Measurements from ENCODE around the gene FAT3. TPM values are rescaled to one million over a fixed set of nuclear protein-coding genes. Genes with fewer than 3 reads are reported as not detected.

Gene FAT3
- polyA plus RNA-seq, 1 donor (not counting 4 experiments of a cell fraction or from before 2014, with no cell fraction given): 0.69 TPM

DNA sequence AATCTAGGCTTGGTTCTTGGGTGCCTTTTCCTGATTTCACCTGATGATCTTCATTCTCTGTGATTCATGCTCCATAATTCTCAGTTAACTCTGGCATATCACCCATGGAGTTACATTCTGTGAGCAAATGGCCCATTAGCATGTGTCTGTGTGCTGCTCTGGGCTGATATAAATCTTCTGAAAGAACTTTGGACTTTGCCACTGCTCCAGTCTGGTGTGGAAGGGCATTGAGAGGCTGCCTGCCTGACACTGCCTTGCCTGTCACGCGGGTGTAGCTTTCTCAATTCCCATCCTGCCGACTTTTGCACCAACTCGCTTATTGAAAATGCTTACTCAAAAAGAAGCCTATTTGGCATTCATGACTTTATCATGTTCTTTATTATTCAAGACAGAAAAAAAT, 42.2 kb downstream of the FAT3 start:
- Histone ChIP-seq H2AFZ (ENCODE audit: control insufficient read depth, low read length) (no peak overlapping the region), H3K27ac (ENCODE audit: control insufficient read depth, insufficient read depth, low read length) (no peak overlapping the region), H3K9me1 (ENCODE audit: control insufficient read depth, extremely low read depth, insufficient read depth, low read length) (no peaks in the 10 kb centered on the region), H3K9me3 (ENCODE audit: control insufficient read depth, low read depth, low read length) (no peaks in the 10 kb centered on the region), H4K20me1 (ENCODE audit: control insufficient read depth, extremely low read depth, insufficient read depth, low read length) (no peaks in the 10 kb centered on the region), H3K4me3 (ENCODE audit: control insufficient read depth in 2 of 3, extremely low read depth in 1 of 3, insufficient read depth in 2 of 3, low read depth in 1 of 3, low read length in 3 of 3) (no peak overlapping the region), H3K4me1 (ENCODE audit: control insufficient read depth, extremely low read depth, insufficient read depth, low read length) (peaks cover 8% of the 10 kb centered on the region), H3K4me2 (ENCODE audit: control insufficient read depth, extremely low read depth, insufficient read depth, low read depth, low read length) (no peak overlapping the region), H3K27me3 (ENCODE audit: control insufficient read depth, extremely low read depth, insufficient read depth, low read length) (no peaks in the 10 kb centered on the region), H3K79me2 (ENCODE audit: control insufficient read depth, insufficient read depth, low read length) (no peaks in the 10 kb centered on the region), H3K36me3 (ENCODE audit: control insufficient read depth in 2 of 2, extremely low read depth in 1 of 2, insufficient read depth in 2 of 2, low read length in 2 of 2) (no peaks in the 10 kb centered on the region), H3K9ac (ENCODE audit: control insufficient read depth, extremely low read depth, insufficient read depth, low read length) (no peak overlapping the region)
- dilution Hi-C loops (cut with MboI; ENCODE audit: extremely low pct_ligation_motif_present, low sequenced_read_pairs): no loop called here
- FAIRE-seq (no peak), DNase-seq (ENCODE audit: low read depth, low spot score) (no peak)
- no peak for TF ChIP-seq EZH2 (IDR thresholded peaks at IDR 0.05; ENCODE audit: low read length)
- TF ChIP-seq, protein P1, sequence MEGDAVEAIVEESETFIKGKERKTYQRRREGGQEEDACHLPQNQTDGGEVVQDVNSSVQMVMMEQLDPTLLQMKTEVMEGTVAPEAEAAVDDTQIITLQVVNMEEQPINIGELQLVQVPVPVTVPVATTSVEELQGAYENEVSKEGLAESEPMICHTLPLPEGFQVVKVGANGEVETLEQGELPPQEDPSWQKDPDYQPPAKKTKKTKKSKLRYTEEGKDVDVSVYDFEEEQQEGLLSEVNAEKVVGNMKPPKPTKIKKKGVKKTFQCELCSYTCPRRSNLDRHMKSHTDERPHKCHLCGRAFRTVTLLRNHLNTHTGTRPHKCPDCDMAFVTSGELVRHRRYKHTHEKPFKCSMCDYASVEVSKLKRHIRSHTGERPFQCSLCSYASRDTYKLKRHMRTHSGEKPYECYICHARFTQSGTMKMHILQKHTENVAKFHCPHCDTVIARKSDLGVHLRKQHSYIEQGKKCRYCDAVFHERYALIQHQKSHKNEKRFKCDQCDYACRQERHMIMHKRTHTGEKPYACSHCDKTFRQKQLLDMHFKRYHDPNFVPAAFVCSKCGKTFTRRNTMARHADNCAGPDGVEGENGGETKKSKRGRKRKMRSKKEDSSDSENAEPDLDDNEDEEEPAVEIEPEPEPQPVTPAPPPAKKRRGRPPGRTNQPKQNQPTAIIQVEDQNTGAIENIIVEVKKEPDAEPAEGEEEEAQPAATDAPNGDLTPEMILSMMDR (optimal IDR thresholded peaks at IDR 0.05 in 1 of 3, IDR thresholded peaks at IDR 0.05 in 1 of 3, conservative IDR thresholded peaks at IDR 0.05 in 1 of 3; ENCODE audit: extremely low read depth in 1 of 3, insufficient read depth in 2 of 3, low read length in 3 of 3): no peak

DNA sequence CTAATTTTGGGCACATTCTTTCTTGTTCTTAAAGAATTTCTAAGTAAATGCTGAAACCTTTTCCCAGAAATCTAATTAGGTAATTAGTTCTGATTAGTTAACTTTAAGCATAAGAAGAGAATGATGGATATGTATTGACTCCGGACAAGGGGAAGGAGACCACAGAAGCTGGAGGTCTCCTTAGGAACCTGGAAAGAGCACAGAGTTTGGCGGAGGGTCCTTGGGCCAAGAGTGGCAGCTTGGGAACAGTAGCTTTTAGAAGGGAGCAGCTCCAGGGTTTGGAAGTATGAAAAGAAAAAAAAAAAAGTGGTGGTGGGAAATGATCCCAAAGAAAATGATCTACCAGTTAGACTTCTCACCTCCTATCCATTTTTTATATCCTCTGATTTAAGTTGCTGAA, 42.7 kb downstream of the FAT3 start:
- Histone ChIP-seq H4K20me1 (ENCODE audit: control insufficient read depth, extremely low read depth, insufficient read depth, low read length) (no peaks in the 10 kb centered on the region), H3K9me3 (ENCODE audit: control insufficient read depth, low read depth, low read length) (no peaks in the 10 kb centered on the region), H3K27me3 (ENCODE audit: control insufficient read depth, extremely low read depth, insufficient read depth, low read length) (no peaks in the 10 kb centered on the region), H3K9ac (ENCODE audit: control insufficient read depth, extremely low read depth, insufficient read depth, low read length) (no peak overlapping the region), H3K9me1 (ENCODE audit: control insufficient read depth, extremely low read depth, insufficient read depth, low read length) (no peaks in the 10 kb centered on the region), H3K4me1 (ENCODE audit: control insufficient read depth, extremely low read depth, insufficient read depth, low read length) (peaks cover 8% of the 10 kb centered on the region), H3K79me2 (ENCODE audit: control insufficient read depth, insufficient read depth, low read length) (no peaks in the 10 kb centered on the region), H3K27ac (ENCODE audit: control insufficient read depth, insufficient read depth, low read length) (no peak overlapping the region), H2AFZ (ENCODE audit: control insufficient read depth, low read length) (no peak overlapping the region), H3K4me2 (ENCODE audit: control insufficient read depth, extremely low read depth, insufficient read depth, low read depth, low read length) (no peak overlapping the region), H3K36me3 (ENCODE audit: control insufficient read depth in 2 of 2, extremely low read depth in 1 of 2, insufficient read depth in 2 of 2, low read length in 2 of 2) (no peaks in the 10 kb centered on the region), H3K4me3 (ENCODE audit: control insufficient read depth in 2 of 3, extremely low read depth in 1 of 3, insufficient read depth in 2 of 3, low read depth in 1 of 3, low read length in 3 of 3) (no peak overlapping the region)
- DNase-seq (ENCODE audit: low read depth, low spot score): no peak
- no peak for FAIRE-seq
- TF ChIP-seq, protein P1 (optimal IDR thresholded peaks at IDR 0.05 in 1 of 3, IDR thresholded peaks at IDR 0.05 in 1 of 3, conservative IDR thresholded peaks at IDR 0.05 in 1 of 3; ENCODE audit: extremely low read depth in 1 of 3, insufficient read depth in 2 of 3, low read length in 3 of 3): no peak
- no peak for TF ChIP-seq EZH2 (IDR thresholded peaks at IDR 0.05; ENCODE audit: low read length)
- dilution Hi-C loops (cut with MboI; ENCODE audit: extremely low pct_ligation_motif_present, low sequenced_read_pairs): no loop called here
